Raji (cell line): ENCODE measurements around the gene SLC38A11.

ENCODE experiments used
- POLR2A ChIP-seq: IDR thresholded peaks from 2 replicates; pipeline ENCODE4 v1.6.1; 2011; ENCODE audit warnings: low read depth, low read length, control low read depth; ENCODE audit not compliant: insufficient read depth

The SLC38A11 gene

DNA sequence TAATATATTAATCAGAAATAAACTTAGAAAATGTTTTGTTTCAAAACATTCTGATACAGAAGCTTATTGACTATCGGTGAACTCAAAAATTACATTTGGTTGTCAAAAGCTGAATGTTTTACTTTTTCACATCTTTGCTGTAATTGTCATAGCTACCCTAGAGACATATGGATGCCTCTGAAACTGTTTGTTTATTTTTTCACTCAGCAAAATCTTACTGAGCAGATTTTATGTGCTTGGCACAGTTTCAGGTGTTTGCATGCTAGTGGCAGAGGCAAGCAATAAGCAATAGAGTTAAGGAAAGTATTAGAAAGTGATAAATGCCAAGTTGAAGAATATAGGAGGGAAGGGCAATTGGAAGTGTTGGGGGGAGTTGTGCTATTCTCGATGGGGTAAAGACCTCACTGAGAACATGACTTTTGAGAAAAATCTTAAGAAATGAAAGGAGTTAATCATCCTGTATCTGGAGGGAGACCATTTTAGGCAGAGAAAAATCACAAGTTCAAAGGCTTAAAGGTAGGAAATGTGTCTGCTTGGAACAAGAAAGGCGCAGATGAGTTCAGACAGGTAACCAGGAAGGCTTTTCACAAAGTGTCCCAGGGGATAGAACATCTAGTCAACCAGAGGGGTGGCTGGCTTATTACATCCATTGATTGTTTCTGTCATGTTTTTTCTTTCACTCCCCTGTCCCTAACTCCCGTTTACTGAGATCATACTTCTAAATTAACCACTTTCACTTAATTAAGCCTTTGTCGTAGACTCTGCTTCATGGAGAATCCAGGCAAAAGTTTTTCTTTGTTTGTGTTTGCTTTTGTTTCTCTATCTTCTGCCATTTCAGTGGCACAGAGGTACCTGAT lies 86.5 kb downstream of the SLC38A11 start:
- no peak for TF ChIP-seq POLR2A

DNA sequence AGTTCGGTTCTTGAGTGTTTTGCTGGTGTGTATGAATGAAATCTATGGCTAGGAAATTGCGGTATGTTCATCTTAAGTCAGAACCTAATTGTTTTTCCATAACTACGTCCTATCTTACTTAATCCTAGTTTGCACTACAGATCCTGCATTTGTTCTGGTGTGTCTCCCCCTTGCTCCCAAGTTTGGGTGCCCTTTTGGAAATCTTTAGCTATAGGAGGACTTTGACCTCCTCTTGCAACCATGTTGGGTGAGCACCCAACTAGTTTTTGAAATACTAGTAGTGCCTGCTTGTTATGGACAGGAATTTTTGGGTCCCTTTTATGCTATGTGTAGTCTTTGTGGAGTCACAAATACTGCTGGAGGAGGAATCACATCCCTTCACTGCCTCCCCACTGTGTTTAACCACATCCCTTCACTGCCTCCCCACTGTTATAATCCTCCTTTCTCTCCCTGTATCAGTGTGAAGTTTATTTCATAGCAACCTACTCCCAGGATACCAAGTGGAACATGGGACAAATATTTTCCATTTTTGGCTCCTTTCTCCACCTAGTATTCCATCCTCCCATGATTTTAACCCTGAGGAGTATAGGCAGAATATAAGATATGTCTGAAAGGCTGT lies 87.4 kb downstream of the SLC38A11 start:
- TF ChIP-seq POLR2A = no peak

DNA sequence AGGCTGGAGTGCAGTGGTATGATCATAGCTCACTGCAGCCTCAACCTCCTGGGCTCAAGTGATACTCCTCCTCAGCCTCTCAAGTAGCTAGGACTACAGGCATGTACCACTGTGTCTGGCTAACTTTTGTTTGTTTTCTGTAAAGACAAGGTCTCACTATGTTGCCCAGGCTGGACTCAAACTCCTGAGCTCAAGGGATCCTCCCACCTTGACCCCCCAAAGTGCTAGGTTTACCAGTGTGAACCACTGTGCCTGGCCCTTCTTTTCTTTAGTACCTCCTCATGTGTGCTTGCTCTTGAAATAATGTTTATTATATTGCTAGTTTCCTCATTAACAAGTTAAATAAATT lies 94.7 kb downstream of the SLC38A11 start:
- TF ChIP-seq POLR2A = no peak

DNA sequence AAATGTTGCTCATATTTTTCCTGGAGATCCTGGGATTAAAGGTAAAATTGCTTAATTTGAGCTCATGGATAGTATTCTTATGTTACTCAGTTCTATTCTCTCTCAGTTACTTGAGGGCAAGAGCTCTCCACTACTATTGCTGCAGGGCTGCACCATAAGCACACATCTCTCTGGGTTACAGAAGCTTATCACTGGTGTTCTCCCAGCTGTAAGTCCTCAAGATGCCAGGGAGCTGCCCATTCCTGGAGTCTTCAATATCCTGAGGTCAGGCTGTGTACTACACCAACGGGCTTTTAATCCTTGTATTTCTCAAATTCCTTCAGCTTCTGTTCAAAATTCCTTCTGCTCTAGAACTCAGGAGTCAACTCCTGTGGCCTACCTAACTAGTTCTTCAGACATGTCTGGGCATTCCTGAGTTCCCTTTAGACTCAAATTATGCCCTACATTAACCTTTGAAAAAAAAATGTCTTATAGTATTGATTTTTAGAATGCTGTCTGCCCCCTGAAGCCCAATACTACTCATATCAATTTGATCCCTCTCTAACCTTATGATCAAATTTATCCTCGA lies 96.0 kb downstream of the SLC38A11 start:
- no peak for TF ChIP-seq POLR2A

DNA sequence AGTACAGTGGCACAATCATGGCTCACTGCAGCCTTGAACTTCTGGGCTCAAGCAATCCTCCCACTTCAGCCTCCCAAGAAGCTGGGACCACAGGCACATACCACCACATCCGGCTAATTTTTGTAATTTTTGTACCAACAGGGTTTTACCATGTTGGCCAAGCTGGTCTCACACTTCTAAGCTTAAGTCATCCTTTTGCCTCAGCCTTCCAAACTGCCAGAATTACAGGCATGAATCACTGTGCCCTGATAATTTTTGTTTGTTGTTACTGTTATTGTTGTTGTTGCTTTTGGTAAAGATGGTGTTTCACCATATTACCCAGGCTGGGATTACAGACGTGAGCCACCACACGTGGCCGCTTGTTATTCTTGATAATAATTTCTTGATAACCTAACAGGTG lies 103.2 kb downstream of the SLC38A11 start:
- no peak for TF ChIP-seq POLR2A

DNA sequence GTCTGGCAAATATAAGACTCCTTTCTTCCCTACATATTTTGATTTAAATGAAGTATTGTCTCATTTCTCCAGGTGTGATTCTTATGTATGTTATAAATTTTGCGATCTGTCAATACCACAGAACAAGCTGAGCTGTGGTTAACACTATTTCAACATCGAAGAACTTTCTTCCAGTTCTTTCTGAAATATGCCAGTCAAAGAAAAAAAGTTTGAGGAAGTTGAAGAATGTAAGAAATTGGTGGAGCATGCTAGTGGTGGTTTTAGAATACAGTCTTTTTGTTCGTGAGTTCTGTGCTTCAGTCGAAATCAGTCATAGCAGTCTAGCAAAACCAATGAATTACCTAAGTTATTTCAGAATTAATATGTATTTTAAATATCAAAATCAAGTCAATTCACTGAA lies 105.1 kb downstream of the SLC38A11 start:
- TF ChIP-seq POLR2A = no peak

DNA sequence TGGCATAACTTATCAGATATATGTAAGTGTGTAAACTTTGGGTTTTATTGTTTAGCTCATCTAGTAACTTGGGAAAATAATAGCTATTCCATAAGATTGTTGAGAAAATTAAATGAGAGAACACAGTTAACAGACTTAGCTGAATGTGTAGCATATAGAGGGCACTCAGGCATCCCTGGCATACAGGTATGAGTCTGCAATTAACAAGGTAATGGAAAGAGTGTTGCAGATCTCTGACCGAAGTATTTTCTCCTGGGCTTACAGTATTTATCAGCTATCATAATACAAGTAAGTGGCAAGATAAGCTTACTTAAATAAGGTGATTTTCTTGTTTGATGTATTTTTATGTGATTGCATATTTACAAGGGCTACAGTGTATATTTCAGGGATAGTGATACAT lies 105.8 kb downstream of the SLC38A11 start:
- no peak for TF ChIP-seq POLR2A

DNA sequence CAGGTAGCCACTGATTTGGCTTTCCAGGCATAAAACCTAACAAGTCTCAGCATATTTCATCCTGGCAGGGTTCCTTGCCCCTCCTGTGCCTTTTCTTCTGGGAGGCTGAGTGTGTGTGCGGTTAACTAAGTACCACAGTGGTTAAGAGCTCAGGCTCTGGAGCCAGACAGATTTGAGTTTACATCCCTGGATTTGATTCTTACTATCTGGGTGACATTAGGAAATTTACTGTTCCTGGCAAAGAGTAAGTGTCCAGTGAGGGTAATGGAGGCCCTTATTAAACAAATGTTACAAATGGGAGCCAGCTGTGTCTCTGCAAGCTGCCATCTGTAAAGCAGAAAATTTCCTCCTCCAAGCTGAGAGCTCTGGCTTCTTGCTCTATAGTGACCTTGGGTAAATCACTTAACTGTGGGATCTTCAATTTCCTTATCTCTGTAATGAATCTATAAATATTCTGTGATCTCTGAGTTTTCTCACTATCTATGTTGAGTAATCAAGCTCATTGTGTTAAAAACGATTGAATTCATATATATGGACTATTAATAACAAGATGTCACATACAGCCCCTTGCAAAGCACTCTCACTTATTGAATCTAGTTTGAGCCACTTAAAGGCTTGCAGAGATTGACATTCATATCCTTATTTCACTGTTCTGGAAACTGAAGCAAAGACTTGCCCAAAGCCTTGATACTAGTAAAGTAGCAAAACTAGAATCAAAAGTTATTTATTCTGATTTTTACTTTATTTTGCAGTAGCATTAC lies 107.2 kb downstream of the SLC38A11 start:
- no peak for TF ChIP-seq POLR2A

DNA sequence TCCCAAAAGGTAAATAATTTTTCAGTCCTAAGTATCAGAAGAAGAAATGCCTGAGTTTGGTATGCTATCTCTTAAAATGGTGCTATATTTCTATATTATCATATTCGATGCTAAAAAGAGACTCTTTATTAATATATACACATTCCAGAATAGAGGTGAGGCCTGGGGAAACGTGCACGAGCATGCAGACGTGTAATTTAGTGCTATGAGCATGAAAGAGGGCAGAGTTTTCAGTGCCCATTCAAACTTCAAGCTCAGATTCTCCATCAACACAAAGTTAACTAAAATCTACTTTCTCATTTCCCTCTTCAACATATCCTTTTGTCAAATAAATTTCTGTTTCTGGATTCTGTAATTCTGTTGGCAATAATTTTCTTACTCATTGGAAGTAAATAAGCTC lies 108.0 kb downstream of the SLC38A11 start:
- TF ChIP-seq POLR2A = no peak

DNA sequence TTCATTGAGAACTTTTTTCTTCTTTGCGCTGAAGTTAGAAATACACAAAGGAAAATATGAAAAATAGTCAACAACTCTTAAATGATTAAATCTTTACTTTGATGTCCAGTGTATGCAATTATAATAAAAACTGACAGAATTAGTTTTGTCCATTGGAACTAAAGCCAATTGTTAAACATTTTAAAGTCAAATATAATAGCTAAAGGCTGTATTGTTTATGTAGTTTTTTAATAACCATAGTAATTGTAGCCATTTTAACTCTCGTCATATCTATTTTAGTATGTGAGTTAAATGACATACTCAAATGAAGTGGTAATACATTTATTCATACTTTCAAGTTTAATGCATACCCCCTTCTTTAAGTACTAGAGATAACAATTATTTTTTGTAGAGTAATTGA lies 109.0 kb downstream of the SLC38A11 start:
- TF ChIP-seq POLR2A = no peak
